Measurements from ENCODE around the gene HOMEZ.

The HOMEZ gene

GRCh38 chr14:23299211-23299957 is 13.5 kb upstream of the HOMEZ start:
- peak; percentile 48 for TF ChIP-seq CTCF (conservative IDR thresholded peaks at IDR 0.05; ENCODE audit: low read length)
- DNase-seq (ENCODE audit: low read depth): peak; percentile 75
- H3K4me3 ChIP-seq (ENCODE audit: low read length): no peak overlapping the region

- no peak overlapping the region for H3K4me3 ChIP-seq (ENCODE audit: low read length)
- no peak for TF ChIP-seq CTCF (conservative IDR thresholded peaks at IDR 0.05; ENCODE audit: low read length)
- DNase-seq (ENCODE audit: low read depth): no peak
These were observed 11.8 kb upstream of the HOMEZ start for GRCh38 chr14:23297611-23298277.

- no peak for DNase-seq (ENCODE audit: low read depth)
These were observed 11.2 kb upstream of the HOMEZ start for GRCh38 chr14:23297096-23297495.

GRCh38 chr14:23296012-23296777 is 10.3 kb upstream of the HOMEZ start:
- H3K4me3 ChIP-seq (ENCODE audit: low read length): no peak overlapping the region
- no peak for DNase-seq (ENCODE audit: low read depth)
- no peak for TF ChIP-seq CTCF (conservative IDR thresholded peaks at IDR 0.05; ENCODE audit: low read length)

More at GRCh38 chr14:23297096-23297495, 11.2 kb upstream of the HOMEZ start:
- no peak for TF ChIP-seq CTCF (conservative IDR thresholded peaks at IDR 0.05; ENCODE audit: low read length)
- no peak overlapping the region for H3K4me3 ChIP-seq (ENCODE audit: low read length)

- peak; percentile 55 for DNase-seq (ENCODE audit: low read depth)
- no peak overlapping the region for H3K4me3 ChIP-seq (ENCODE audit: low read length)
- peak; percentile 84 for TF ChIP-seq CTCF (conservative IDR thresholded peaks at IDR 0.05; ENCODE audit: low read length)
These were observed 9.0 kb upstream of the HOMEZ start for GRCh38 chr14:23294734-23295561.

- H3K4me3 ChIP-seq (ENCODE audit: low read length): peak overlapping the region; percentile 66
- TF ChIP-seq CTCF (conservative IDR thresholded peaks at IDR 0.05; ENCODE audit: low read length): no peak
- DNase-seq (ENCODE audit: low read depth): peak; percentile 29
These were observed 1.1 kb upstream of the HOMEZ start for GRCh38 chr14:23286902-23287479.
